Stimulated activated CD4-positive, alpha-beta T cell treated with anti-CD3 and anti-CD28 coated beads, TNF-alpha, amount 100 ng/mL, for 24 hours (primary cell): ENCODE measurements around the gene SPSB1.

Experiments used
- DNase-seq, 3 experiments: peaks; one replicate each; pipeline ENCODE4 v3.0.0-alpha.2; 2020; ENCODE audit warnings: low read depth in 3 of 3

The SPSB1 gene

GRCh38 chr1:9292361-9293240, at the start of gene SPSB1:
Gene SPSB1, plus strand, starts transcription at chr1:9292894. Its CDS starts 62,998 bp downstream, at chr1:9355892.
- DNase-seq = peak in 1 of 3 experiments; percentile 59

- DNase-seq = no peak
These were observed 49.5 kb upstream of the SPSB1 start for GRCh38 chr1:9243066-9243739.

- DNase-seq = no peak
These were observed 48.0 kb upstream of the SPSB1 start for GRCh38 chr1:9244501-9245229.

GRCh38 chr1:9245230-9245619, 47.5 kb upstream of the SPSB1 start:
- no peak for DNase-seq

- no peak for DNase-seq
These were observed 47.0 kb upstream of the SPSB1 start for GRCh38 chr1:9245661-9246060.

GRCh38 chr1:9246215-9246614, 46.5 kb upstream of the SPSB1 start:
- DNase-seq = no peak

- DNase-seq = no peak
These were observed 45.6 kb upstream of the SPSB1 start for GRCh38 chr1:9246841-9247785.

- DNase-seq = no peak
These were observed 44.8 kb upstream of the SPSB1 start for GRCh38 chr1:9247894-9248293.

- DNase-seq = no peak
These were observed 44.1 kb upstream of the SPSB1 start for GRCh38 chr1:9248341-9249262.

- no peak for DNase-seq
These were observed 43.5 kb upstream of the SPSB1 start for GRCh38 chr1:9249263-9249533.

GRCh38 chr1:9249534-9250410, 42.9 kb upstream of the SPSB1 start:
- DNase-seq = peak in 1 of 3 experiments; percentile 44

GRCh38 chr1:9250411-9251381, 42.0 kb upstream of the SPSB1 start:
- no peak for DNase-seq

GRCh38 chr1:9251501-9251900, 41.2 kb upstream of the SPSB1 start:
- DNase-seq = no peak

- DNase-seq = no peak
These were observed 39.7 kb upstream of the SPSB1 start for GRCh38 chr1:9253004-9253403.

GRCh38 chr1:9253453-9254105, 39.1 kb upstream of the SPSB1 start:
- DNase-seq = no peak

GRCh38 chr1:9256332-9256731, 36.4 kb upstream of the SPSB1 start:
- DNase-seq = no peak

- no peak for DNase-seq
These were observed 34.8 kb upstream of the SPSB1 start for GRCh38 chr1:9257851-9258250.

- DNase-seq = no peak
These were observed 34.1 kb upstream of the SPSB1 start for GRCh38 chr1:9258629-9259028.
